Measurements from ENCODE around the gene SRMS. TPM values are rescaled to one million over a fixed set of nuclear protein-coding genes. Genes with fewer than 3 reads are reported as not detected.
"Not testable (repeated sequence)": the region's sequence is repeated elsewhere in the genome, so short reads cannot be mapped to it uniquely, and the experiment has no call there.

Gene SRMS
- total RNA-seq, 1 donor from 2014 or later = not detected

DNA sequence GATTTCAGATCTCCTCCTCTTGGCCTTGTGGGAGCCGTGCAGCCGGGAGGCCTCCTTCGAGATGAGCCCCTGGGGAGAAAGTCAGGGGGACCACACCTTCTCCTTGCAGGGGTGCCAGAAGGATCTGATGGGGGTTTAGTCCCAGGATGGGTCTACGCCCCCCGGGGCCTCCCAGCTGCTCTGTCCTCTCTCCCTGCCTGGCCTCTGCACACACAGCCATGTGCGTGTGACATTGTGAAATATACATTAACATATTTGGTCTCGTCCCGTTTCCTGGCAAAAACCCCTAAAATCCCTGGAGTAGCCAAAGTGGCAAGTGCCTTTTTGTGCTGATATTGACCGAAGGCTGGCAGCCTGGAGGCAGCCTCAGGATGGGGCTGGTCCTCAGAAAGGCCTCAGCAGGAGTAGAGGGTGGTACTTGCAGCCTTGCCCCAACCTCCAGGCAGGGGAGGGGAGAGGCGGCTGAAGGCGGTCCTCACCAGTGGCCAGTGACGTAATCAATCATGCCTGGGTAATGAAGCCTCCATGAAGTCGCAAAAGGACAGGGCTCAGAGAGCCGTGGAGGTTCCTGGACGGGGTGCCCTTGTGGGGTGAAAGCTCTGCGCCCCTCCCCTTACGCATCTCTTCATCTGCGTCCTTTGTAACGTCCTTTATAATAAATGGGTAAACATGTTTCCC is 31.6 kb upstream of the SRMS start:
- no peak for DNase-seq (ENCODE audit: low read depth, low spot score)

DNA sequence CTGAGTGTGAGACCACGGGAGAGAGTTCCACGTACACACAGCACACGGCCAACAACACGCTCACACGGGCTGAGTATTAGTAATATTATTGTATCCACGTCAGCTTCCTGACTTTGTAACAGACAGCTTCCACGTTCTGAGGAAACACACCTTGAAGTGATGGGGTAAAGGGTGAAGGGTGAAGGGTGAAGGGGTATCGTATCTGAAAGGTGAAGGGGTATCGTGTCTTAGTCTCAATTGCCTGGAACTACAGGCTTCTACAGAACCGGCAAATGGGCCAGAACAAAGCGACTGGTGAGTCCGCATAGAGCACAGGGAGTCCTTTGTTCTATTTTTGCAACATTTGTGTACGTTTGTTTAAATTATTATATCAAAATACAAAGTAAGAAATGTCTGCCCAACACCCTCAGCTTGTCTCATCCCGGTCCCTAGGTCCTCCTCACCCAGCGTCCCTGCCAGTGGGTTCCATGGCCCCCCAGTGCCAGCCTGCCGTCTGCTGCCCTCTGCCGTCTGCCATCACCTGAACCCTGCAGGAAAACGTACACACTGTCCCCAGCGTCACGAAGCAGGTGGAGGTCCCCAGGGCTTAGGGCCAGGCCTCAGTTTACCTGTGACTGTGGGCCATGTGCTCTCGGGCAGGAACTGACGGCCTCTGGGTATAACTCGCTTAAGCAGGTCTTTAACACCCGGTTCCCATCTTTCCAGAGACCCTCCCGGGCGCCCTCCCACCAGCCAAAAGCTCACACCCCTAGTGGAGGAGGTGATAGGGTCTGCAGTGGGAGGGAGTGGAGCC is 30.9 kb upstream of the SRMS start:
- no peak for DNase-seq (ENCODE audit: low read depth, low spot score)

GRCh38 chr20:63577317-63577894 is 29.9 kb upstream of the SRMS start:
- no peak for DNase-seq (ENCODE audit: low read depth, low spot score)

GRCh38 chr20:63576311-63576710 is 28.8 kb upstream of the SRMS start:
- no peak for DNase-seq (ENCODE audit: low read depth, low spot score)

DNA sequence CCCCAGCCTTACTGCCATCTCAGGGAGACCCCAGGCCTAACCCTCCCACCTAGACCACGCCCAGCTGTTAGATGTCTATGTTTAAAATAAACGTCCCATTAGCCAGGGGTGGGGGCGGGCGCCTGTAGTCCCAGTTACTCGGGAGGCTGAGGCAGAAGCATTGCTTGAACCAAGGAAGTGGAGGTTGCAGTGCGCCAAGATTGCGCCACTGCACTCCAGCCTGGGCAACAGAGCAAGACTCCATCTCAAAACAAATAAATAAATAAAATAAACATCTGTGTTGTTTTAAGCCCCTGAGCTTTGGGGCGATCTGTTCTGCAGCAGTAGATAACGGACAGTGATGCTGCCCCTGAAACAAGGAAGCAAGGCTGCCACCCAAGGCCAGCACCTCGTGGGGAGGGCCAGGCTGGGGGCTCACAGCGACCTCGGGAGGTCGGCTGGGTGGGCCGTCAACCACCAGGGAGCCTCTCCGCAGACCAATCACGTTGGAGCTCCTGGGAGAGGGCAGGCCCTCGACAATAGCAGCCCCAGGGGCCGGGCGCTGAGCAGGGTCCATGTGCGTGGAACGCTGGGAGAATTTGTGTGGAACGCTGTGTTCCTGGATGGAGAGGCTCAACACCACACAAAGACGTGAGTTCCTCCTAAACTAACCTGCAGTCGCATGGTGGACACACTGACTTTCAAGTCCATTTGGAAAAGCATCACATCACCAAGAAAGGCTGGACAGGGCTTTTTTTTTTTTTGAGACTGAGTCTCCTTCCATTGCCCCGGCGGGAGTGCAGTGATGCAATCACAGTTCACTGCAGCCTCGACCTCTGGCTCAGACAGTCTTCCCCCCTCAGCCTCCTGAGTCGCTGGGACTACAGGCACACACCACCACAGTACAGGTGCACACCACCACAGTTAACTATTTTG is 27.5 kb upstream of the SRMS start:
- no peak for DNase-seq (ENCODE audit: low read depth, low spot score)

GRCh38 chr20:63574156-63574828 is 26.7 kb upstream of the SRMS start, which contains the start of gene HELZ2:
Gene HELZ2 (minus strand): TSS chr20:63574239. CDS start chr20:63572385, 1,854 bp downstream.
- no peak for DNase-seq (ENCODE audit: low read depth, low spot score)

DNA sequence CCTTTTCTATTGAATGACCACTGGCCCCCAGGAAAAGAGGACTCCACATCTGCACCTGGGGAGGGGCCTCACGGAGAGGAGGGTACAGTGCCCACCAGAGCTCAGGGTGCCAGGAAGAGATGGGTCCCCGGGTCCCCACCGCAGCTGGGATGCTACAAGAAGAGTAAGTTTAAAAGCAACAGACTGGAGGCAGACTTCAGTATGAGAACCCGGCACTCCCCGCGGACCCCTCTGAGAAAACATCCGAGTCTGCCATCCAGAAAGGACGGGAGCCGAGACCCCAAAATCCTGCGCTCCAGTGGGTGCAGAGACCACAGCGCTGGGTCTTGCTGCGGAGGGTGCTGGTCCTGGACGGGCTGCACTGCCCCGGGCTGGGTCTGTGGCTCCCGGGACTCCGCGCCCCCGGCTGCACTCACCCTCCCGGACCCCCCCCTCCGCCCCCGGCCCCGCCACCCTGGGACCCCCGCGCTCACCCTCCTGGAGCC is 26.1 kb upstream of the SRMS start:
- no peak for DNase-seq (ENCODE audit: low read depth, low spot score)

GRCh38 chr20:63572788-63573646 is 25.5 kb upstream of the SRMS start:
- no peak for DNase-seq (ENCODE audit: low read depth, low spot score)

GRCh38 chr20:63572071-63572787 is 24.7 kb upstream of the SRMS start:
- DNase-seq (ENCODE audit: low read depth, low spot score) = no peak

DNA sequence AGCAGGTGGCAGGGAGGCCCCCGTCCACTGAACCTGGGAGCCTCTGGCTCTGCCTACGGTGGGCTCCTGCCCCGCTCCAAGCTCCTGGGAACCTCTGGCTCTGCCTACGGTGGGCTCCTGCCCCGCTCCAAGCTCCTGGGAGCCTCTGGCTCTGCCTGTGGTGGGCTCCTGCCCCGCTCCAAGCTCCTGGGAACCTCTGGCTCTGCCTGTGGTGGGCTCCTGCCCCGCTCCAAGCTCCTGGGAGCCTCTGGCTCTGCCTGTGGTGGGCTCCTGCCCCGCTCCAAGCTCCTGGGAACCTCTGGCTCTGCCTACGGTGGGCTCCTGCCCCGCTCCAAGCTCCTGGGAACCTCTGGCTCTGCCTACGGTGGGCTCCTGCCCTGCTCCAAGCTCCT is 23.5 kb upstream of the SRMS start:
- DNase-seq (ENCODE audit: low read depth, low spot score) = not testable (repeated sequence)

- DNase-seq (ENCODE audit: low read depth, low spot score) = no peak
Measured at GRCh38 chr20:63570281-63571086, 22.9 kb upstream of the SRMS start.

- no peak for DNase-seq (ENCODE audit: low read depth, low spot score)
Measured at GRCh38 chr20:63568986-63569949, 21.7 kb upstream of the SRMS start.

- no peak for DNase-seq (ENCODE audit: low read depth, low spot score)
Measured at GRCh38 chr20:63568170-63568981, 20.8 kb upstream of the SRMS start.

GRCh38 chr20:63567386-63568169 is 20.0 kb upstream of the SRMS start:
- no peak for DNase-seq (ENCODE audit: low read depth, low spot score)

- DNase-seq (ENCODE audit: low read depth, low spot score) = no peak
Measured at GRCh38 chr20:63567136-63567385, 19.5 kb upstream of the SRMS start.

Data from pulmonary artery endothelial cell (primary cell).